CD4-positive, alpha-beta T cell treated with Interleukin-10 for 1 hour (primary cell): Measurements from ENCODE around the gene SLC35A2.
A peak's percentile ranks its signal among the peaks of the same experiment; 100 is the strongest.

Source experiments
- DNase-seq: peaks from one replicate; pipeline ENCODE4 v3.0.0-alpha.2; 2020

The SLC35A2 gene

GRCh38 chrX:48911412-48912182 is at the start of gene SLC35A2:
TSS of gene SLC35A2 (minus strand) at chrX:48911646. CDS start at chrX:48911636, 10 bp downstream.
- peak; percentile 90 for DNase-seq

GRCh38 chrX:48960291-48960690 is 48.8 kb upstream of the SLC35A2 start:
- no peak for DNase-seq

GRCh38 chrX:48958635-48959094 is 47.2 kb upstream of the SLC35A2 start:
- DNase-seq = peak; percentile 37

- peak; percentile 96 for DNase-seq
Measured at GRCh38 chrX:48957827-48958634, 46.6 kb upstream of the SLC35A2 start.

GRCh38 chrX:48957477-48957826 is 46.0 kb upstream of the SLC35A2 start, which contains the start of gene OTUD5:
TSS of gene OTUD5 (minus strand) at chrX:48957607. CDS start at chrX:48957570, 37 bp downstream.
- peak; percentile 84 for DNase-seq

- peak; percentile 69 for DNase-seq
Measured at GRCh38 chrX:48956728-48957414, 45.4 kb upstream of the SLC35A2 start.

GRCh38 chrX:48948589-48948988 is 37.1 kb upstream of the SLC35A2 start:
- no peak for DNase-seq

GRCh38 chrX:48945517-48946348 is 34.3 kb upstream of the SLC35A2 start:
- peak; percentile 69 for DNase-seq

GRCh38 chrX:48942895-48943294 is 31.4 kb upstream of the SLC35A2 start:
- DNase-seq = no peak

GRCh38 chrX:48940404-48940955 is 29.0 kb upstream of the SLC35A2 start:
- DNase-seq = peak; percentile 22

- peak; percentile 70 for DNase-seq
Measured at GRCh38 chrX:48939524-48940228, 28.2 kb upstream of the SLC35A2 start.

- peak; percentile 91 for DNase-seq
Measured at GRCh38 chrX:48938721-48939425, 27.4 kb upstream of the SLC35A2 start.

GRCh38 chrX:48937054-48937907 is 25.8 kb upstream of the SLC35A2 start:
- DNase-seq = peak; percentile 94

- DNase-seq = peak; percentile 23
Measured at GRCh38 chrX:48936429-48937053, 25.1 kb upstream of the SLC35A2 start.

GRCh38 chrX:48935301-48935670 is 23.8 kb upstream of the SLC35A2 start:
- DNase-seq = no peak

GRCh38 chrX:48934581-48935300 is 23.3 kb upstream of the SLC35A2 start:
- peak; percentile 82 for DNase-seq

- DNase-seq = no peak
Measured at GRCh38 chrX:48933757-48934156, 22.3 kb upstream of the SLC35A2 start.

- no peak for DNase-seq
Measured at GRCh38 chrX:48927736-48928382, 16.4 kb upstream of the SLC35A2 start.
